Natural killer cell (primary cell): ENCODE results near the gene SEMA6B. TPM values are rescaled to one million over a fixed set of nuclear protein-coding genes. Genes with fewer than 3 reads are reported as not detected.

Experiments
- ATAC-seq, 3 donors: fragments of 150-1000 bp in 2 of 3; fragments of 200-7000 bp in 1 of 3; cut with Tn5 transposase; 1 replicate in 1 of 3; 2 replicates in 2 of 3; pipeline ENCODE4 v1.10.0; 2021; ENCODE audit warnings: mild to moderate bottlenecking in 2 of 3, moderate library complexity in 2 of 3
- DNase-seq, 2 donors: peaks; one replicate each; pipeline versions ENCODE4 v3.0.0 to v3.0.0-alpha.2; 2013 to 2021; ENCODE audit warnings: mixed read lengths in 1 of 2
- H3K27ac ChIP-seq: one replicate; pipeline ENCODE4 v1.5.1; 2013; ENCODE audit warnings: mild to moderate bottlenecking, low read length
- H3K27me3 ChIP-seq: one replicate; pipeline ENCODE4 v1.6.1; 2013; ENCODE audit warnings: low read length; ENCODE audit not compliant: control insufficient read depth, insufficient read depth
- H3K36me3 ChIP-seq: one replicate; pipeline ENCODE4 v1.6.1; 2013; ENCODE audit warnings: low read length; ENCODE audit not compliant: control insufficient read depth, insufficient read depth
- H3K4me1 ChIP-seq: one replicate; pipeline ENCODE4 v1.6.1; 2013; ENCODE audit warnings: low read length; ENCODE audit not compliant: control insufficient read depth, insufficient read depth
- H3K4me3 ChIP-seq: one replicate; pipeline ENCODE4 v1.5.1; 2013; ENCODE audit warnings: low read length
- H3K9me3 ChIP-seq: one replicate; pipeline ENCODE4 v1.6.1; 2013; ENCODE audit warnings: low read length; ENCODE audit not compliant: control insufficient read depth, insufficient read depth
- H3K27ac Mint-ChIP-seq, 2 donors: one replicate each; pipeline ENCODE4 v1.8.0; 2022; ENCODE audit warnings: mild to moderate bottlenecking in 2 of 2, mixed read lengths in 2 of 2, moderate library complexity in 1 of 2
- H3K27me3 Mint-ChIP-seq, 2 donors: one replicate each; pipeline ENCODE4 v1.8.0; 2022; ENCODE audit warnings: low read depth in 2 of 2, mixed read lengths in 2 of 2
- H3K36me3 Mint-ChIP-seq: one replicate; pipeline ENCODE4 v1.8.0; 2022; ENCODE audit warnings: mixed read lengths
- H3K4me1 Mint-ChIP-seq, 2 donors: one replicate each; pipeline ENCODE4 v1.8.0; 2022; ENCODE audit warnings: mixed read lengths in 2 of 2
- H3K4me3 Mint-ChIP-seq: one replicate; pipeline ENCODE4 v1.8.0; 2022; ENCODE audit warnings: mild to moderate bottlenecking, moderate library complexity, mixed read lengths
- H3K9me3 Mint-ChIP-seq, 2 donors: one replicate each; pipeline ENCODE4 v1.8.0; 2022; ENCODE audit warnings: mixed read lengths in 2 of 2
- CTCF ChIP-seq: fragments of 200-600 bp; IDR thresholded peaks from one replicate; pipeline ENCODE4 v1.8.0; 2022; ENCODE audit warnings: antibody characterized with exemption
- WGBS: methylation state at CpG from one replicate; pipeline ENCODE4 v1.1.7; 2013; ENCODE audit warnings: missing lambda C conversion rate; ENCODE audit not compliant: insufficient coverage; 5-methylcytosine and 5-hydroxymethylcytosine counted together
- intact Hi-C: fragments of 100-400 bp; cut with micrococcal nuclease; formaldehyde crosslinking; loops from one replicate; pipeline ENCODE4 v1.14.2; 2022
- total RNA-seq, 4 donors: library from RNA; stranded (reverse); fragments of 120-200 nt in 1 of 4; gene quantifications; one replicate each; pipeline versions ENCODE4 v1.2.3 to v1.2.4, GENCODE V29; 2013 to 2022

Gene SEMA6B
- total RNA-seq, 3 donors from 2014 or later (not counting 1 experiment from before 2014, with no cell fraction given), result 0.50 to 5.4 TPM; not detected in 1

GRCh38 chr19:4581666-4582553 lies 22.4 kb upstream of the SEMA6B start:
- Histone ChIP-seq H3K36me3 (no peaks in the 10 kb centered on the region), H3K4me3 (no peak overlapping the region), H3K27me3 (peaks cover 42% of the 10 kb centered on the region), H3K4me1 (peaks cover 20% of the 10 kb centered on the region), H3K9me3 (no peaks in the 10 kb centered on the region), H3K27ac (no peak overlapping the region)
- peak; percentile 30 to 60 (median 46) for ATAC-seq
- peak in 1 of 2 donors; percentile 37 for DNase-seq
- WGBS, result 15% methylated on average over 51 of the region's 57 CpGs
- TF ChIP-seq CTCF, result no peak
- Mint-ChIP-seq H3K27me3 (peaks cover 36 to 38% of the 10 kb centered on the region in 2 donors), H3K4me3 (peak overlapping the region; percentile 63), H3K9me3 (no peaks in the 10 kb centered on the region), H3K4me1 (peaks cover 10% of the 10 kb centered on the region in 2 donors), H3K27ac (no peak overlapping the region), H3K36me3 (no peaks in the 10 kb centered on the region)
- intact Hi-C loops, result no loop called here

- DNase-seq (no peak), ATAC-seq (peak in 1 of 3 donors; percentile 28)
- intact Hi-C loops, result no loop called here
- WGBS, result under 1% methylated on average over 55 of the region's 62 CpGs
- H3K27me3 ChIP-seq, result peaks cover 42% of the 10 kb centered on the region
- H3K4me3 Mint-ChIP-seq, result no peak overlapping the region
- H3K4me3 ChIP-seq, result no peak overlapping the region
- no peak for TF ChIP-seq CTCF
- no peak overlapping the region for H3K27ac ChIP-seq
- peaks cover 10% of the 10 kb centered on the region in 2 donors for H3K4me1 Mint-ChIP-seq
- H3K27me3 Mint-ChIP-seq, result peaks cover 40 to 42% of the 10 kb centered on the region in 2 donors
- peaks cover 20% of the 10 kb centered on the region for H3K4me1 ChIP-seq
- H3K9me3 Mint-ChIP-seq, result no peaks in the 10 kb centered on the region
- H3K9me3 ChIP-seq, result no peaks in the 10 kb centered on the region
- H3K36me3 Mint-ChIP-seq, result no peaks in the 10 kb centered on the region
- H3K36me3 ChIP-seq, result no peaks in the 10 kb centered on the region
- no peak overlapping the region for H3K27ac Mint-ChIP-seq
These were observed 21.6 kb upstream of the SEMA6B start for GRCh38 chr19:4580961-4581665.

- Mint-ChIP-seq H3K27ac (no peak overlapping the region), H3K27me3 (peaks cover 35 to 44% of the 10 kb centered on the region in 2 donors), H3K36me3 (no peaks in the 10 kb centered on the region), H3K4me3 (no peak overlapping the region), H3K9me3 (no peaks in the 10 kb centered on the region), H3K4me1 (peaks cover 10 to 13% of the 10 kb centered on the region in 2 donors)
- ATAC-seq, result no peak
- intact Hi-C loops, result no loop called here
- H3K27me3 ChIP-seq, result peaks cover 41% of the 10 kb centered on the region
- no peak for TF ChIP-seq CTCF
- DNase-seq, result no peak
- no peak overlapping the region for H3K4me3 ChIP-seq
- WGBS, result 6% methylated on average over 45 of the region's 50 CpGs
- H3K36me3 ChIP-seq, result no peaks in the 10 kb centered on the region
- H3K27ac ChIP-seq, result no peak overlapping the region
- H3K9me3 ChIP-seq, result no peaks in the 10 kb centered on the region
- peaks cover 20% of the 10 kb centered on the region for H3K4me1 ChIP-seq
These were observed 20.8 kb upstream of the SEMA6B start for GRCh38 chr19:4580021-4580901.
